RPMI8226 (cell line): ENCODE data around the gene ZFAND2A.

Experiments
- DNase-seq: peaks from one replicate; pipeline ENCODE4 v3.0.0-alpha.2; 2015

ZFAND2A gene

DNA sequence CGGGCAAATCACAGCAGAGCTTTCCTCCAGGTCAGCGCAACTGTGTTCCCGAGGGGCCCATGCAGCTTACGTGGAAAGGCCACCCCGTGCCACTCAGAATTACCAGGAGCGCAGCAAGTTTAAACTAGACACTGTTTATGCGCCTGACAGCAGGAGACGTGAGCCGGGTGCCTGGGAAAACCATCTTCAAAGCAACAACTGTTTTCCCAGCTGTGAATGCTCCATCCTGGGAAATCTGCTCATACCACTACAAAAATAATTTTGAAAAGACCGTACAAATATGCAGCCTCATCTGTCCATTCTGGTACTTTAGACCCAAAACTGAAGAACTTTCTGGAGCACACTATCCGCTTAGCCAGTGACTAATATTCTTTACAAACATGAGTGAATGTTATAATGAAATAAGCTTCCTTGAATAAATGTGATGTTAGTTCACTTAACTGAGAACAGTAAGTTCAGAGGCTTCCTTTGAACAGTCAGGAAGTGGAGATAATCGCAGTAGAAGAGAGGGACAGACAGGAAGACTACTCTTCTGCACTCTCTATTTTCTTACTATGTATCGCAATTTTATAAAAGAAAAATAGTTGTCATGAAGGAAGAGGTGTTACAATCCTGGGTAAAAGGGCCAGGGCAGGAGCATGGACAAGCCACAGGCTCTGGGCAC is 55.3 kb downstream of the ZFAND2A start:
- no peak for DNase-seq

DNA sequence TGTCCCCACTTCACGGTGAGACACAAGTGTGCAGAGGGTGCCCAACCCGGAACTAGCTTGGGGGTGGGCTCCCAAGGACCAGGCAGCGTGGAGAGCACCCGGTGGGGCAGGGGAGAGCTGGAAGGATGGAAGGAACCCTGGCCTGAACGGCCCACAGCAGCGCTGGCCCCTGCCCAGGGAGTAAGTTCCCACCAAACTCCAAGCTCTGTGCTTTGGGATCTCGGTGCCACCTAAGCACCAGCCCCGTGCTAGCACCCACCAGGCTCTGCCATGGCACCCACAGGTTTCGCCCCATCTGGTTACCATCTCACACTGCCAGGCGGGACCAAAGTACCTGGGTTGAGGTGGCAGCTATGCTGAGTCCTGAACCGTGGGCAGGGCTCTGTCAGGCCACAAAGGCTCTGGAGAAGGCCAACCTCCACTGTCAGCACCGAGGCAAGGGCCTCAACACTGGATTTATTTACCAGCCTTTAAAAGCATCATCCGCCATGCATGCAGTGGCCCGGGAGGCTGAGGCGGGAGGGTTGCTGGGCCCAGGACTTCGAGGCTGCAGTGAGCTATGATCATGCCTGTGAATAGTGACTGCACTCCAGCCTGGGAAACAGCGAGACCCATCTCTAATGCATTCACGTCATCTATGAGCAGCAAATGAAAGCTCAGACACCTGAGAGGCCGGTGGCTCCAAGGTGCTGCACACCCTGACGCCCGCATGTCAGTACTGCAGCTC is 56.0 kb downstream of the ZFAND2A start:
- DNase-seq, result no peak

DNA sequence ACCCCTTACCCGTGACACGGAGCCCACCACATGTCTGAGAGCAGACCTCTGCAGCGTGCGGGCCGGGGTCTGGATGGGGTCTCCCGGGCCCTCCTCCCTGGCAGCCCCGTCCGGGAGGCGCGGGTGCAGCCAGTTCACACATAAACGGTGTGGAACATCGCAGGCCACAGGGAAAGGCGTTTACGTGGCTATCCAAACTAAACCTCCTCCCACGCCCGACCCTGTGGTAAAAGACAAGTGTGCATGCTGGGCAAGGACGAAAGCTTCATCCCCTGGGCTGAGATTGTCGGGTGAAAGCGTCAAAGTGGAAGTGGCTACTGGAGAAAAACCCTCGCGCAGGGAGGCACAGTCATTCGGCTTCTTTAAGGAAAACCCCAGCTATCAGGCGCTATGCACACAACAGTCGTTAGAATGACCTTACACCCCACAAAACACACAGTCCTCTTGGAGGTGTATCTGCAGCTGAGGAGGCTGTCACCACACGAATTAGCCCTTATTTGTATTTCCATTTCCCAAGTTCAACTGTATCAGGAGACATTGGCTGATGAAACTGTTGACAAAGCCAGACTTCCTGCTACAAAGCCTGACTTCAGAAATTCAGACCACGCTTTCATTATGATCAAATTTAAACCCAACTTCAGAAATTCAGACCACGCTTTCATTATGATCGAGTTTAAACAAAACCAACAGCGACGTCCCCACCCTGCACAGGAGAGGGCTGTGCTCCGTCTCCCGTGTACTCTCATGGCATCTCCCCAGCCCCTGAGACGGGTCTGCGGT is 56.8 kb downstream of the ZFAND2A start:
- no peak for DNase-seq
